ENCODE results near the gene MCCC2.

- TF ChIP-seq POLR2A (IDR thresholded peaks at IDR 0.05) (no peak), CTCF (IDR thresholded peaks at IDR 0.05) (no peak)
Observed at GRCh38 chr5:71695595-71695994, 108.5 kb downstream of the MCCC2 start.
